Stimulated activated CD8-positive, alpha-beta memory T cell treated with anti-CD3 and anti-CD28 coated beads, Interleukin-7, amount 100 ng/mL, for 1 hour (primary cell): ENCODE measurements around the gene RNASE7.
"Not testable (repeated sequence)": the region's sequence is repeated elsewhere in the genome, so short reads cannot be mapped to it uniquely, and the experiment has no call there.

ENCODE experiments used
- DNase-seq, 2 donors: peaks; one replicate each; pipeline ENCODE4 v3.0.0-alpha.2; 2020; ENCODE audit warnings: low read depth in 2 of 2

Gene RNASE7

GRCh38 chr14:21041676-21042433, at the start of gene RNASE7:
Gene RNASE7, plus strand, starts transcription at chr14:21042362. Its CDS starts 631 bp downstream, at chr14:21042993.
- no peak for DNase-seq

- no peak for DNase-seq
Observed at GRCh38 chr14:20996521-20996920, 45.6 kb upstream of the RNASE7 start.

- no peak for DNase-seq
Observed at GRCh38 chr14:20997115-20997514, 45.0 kb upstream of the RNASE7 start.

GRCh38 chr14:20997564-20997963, 44.6 kb upstream of the RNASE7 start:
- DNase-seq, result no peak

GRCh38 chr14:20998139-20998538, 44.0 kb upstream of the RNASE7 start:
- DNase-seq, result no peak

- DNase-seq, result no peak
Observed at GRCh38 chr14:20998674-20999366, 43.3 kb upstream of the RNASE7 start, which contains the start of gene SLC39A2. Gene SLC39A2, plus strand, starts transcription at chr14:20999293. Its CDS starts 154 bp downstream, at chr14:20999447.

- DNase-seq, result no peak
Observed at GRCh38 chr14:20999591-20999990, 42.6 kb upstream of the RNASE7 start.

- no peak for DNase-seq
Observed at GRCh38 chr14:21001218-21001617, 40.9 kb upstream of the RNASE7 start.

GRCh38 chr14:21003788-21004346, 38.3 kb upstream of the RNASE7 start:
- DNase-seq, result no peak

GRCh38 chr14:21009721-21010120, 32.4 kb upstream of the RNASE7 start:
- DNase-seq, result not testable (repeated sequence)

GRCh38 chr14:21011136-21011535, 31.0 kb upstream of the RNASE7 start:
- no peak for DNase-seq

- DNase-seq, result peak; percentile 60 to 76
Observed at GRCh38 chr14:21014761-21015190, 27.4 kb upstream of the RNASE7 start.

- DNase-seq, result no peak
Observed at GRCh38 chr14:21015312-21015711, 26.9 kb upstream of the RNASE7 start.

- no peak for DNase-seq
Observed at GRCh38 chr14:21016413-21017190, 25.6 kb upstream of the RNASE7 start.

GRCh38 chr14:21017528-21018245, 24.5 kb upstream of the RNASE7 start:
- no peak for DNase-seq

GRCh38 chr14:21018286-21018685, 23.9 kb upstream of the RNASE7 start:
- DNase-seq, result no peak

- DNase-seq, result no peak
Observed at GRCh38 chr14:21018781-21019180, 23.4 kb upstream of the RNASE7 start.

GRCh38 chr14:21019366-21019765, 22.8 kb upstream of the RNASE7 start:
- DNase-seq, result no peak

GRCh38 chr14:21020977-21021545, 21.1 kb upstream of the RNASE7 start:
- no peak for DNase-seq

GRCh38 chr14:21022686-21023085, 19.5 kb upstream of the RNASE7 start:
- DNase-seq, result no peak

- no peak for DNase-seq
Observed at GRCh38 chr14:21023174-21023573, 19.0 kb upstream of the RNASE7 start.
